Spleen (tissue), 7 donors: ENCODE results near the gene ZFYVE28.

Experiments
- CTCF ChIP-seq, 11 experiments: fragments of 200-600 bp in 7 of 11; fragments of 450-650 bp in 4 of 11; sonication (generic) in 4 of 11; IDR thresholded peaks in 8 of 11; conservative IDR thresholded peaks in 3 of 11; 1 replicate in 7 of 11; 2 replicates in 4 of 11; pipeline versions ENCODE4 v1.4.0 to v1.8.0; 2016 to 2021; ENCODE audit warnings: antibody characterized with exemption in 11 of 11, inconsistent platforms in 4 of 11, mild to moderate bottlenecking in 1 of 11
- POLR2A ChIP-seq, 3 donors: fragments of 450-650 bp; IDR thresholded peaks; one replicate each; pipeline ENCODE4 v1.5.1; 2017; ENCODE audit warnings: antibody characterized with exemption in 3 of 3, mild to moderate bottlenecking in 1 of 3
- donor health status: DM: no; HTN: no; CAD: no; lungs with moderate emphysema.
- donor health status: DM: no; HTN: no; CAD: no.
- donor health status: DM: no; HTN: no; CAD: no.

- TF ChIP-seq CTCF (IDR thresholded peaks at IDR 0.05 in 8 of 11, conservative IDR thresholded peaks at IDR 0.05 in 3 of 11) = no peak
- TF ChIP-seq POLR2A (IDR thresholded peaks at IDR 0.05) = no peak
Measured at GRCh38 chr4:2449511-2450392, 31.3 kb upstream of the ZFYVE28 start.
